ENCODE data around the gene LRRC31. TPM values are rescaled to one million over a fixed set of nuclear protein-coding genes. Genes with fewer than 3 reads are reported as not detected.

LRRC31 gene
- total RNA-seq, 1 donor, result not detected

- H3K4me3 ChIP-seq (ENCODE audit: low read depth, low read length), result no peak overlapping the region
- TF ChIP-seq CTCF (IDR thresholded peaks at IDR 0.05; ENCODE audit: insufficient read depth, low read depth, low read length), result no peak
- DNase-seq (ENCODE audit: low read depth), result no peak
These were observed 21.0 kb downstream of the LRRC31 start for GRCh38 chr3:169848741-169849140.

DNA sequence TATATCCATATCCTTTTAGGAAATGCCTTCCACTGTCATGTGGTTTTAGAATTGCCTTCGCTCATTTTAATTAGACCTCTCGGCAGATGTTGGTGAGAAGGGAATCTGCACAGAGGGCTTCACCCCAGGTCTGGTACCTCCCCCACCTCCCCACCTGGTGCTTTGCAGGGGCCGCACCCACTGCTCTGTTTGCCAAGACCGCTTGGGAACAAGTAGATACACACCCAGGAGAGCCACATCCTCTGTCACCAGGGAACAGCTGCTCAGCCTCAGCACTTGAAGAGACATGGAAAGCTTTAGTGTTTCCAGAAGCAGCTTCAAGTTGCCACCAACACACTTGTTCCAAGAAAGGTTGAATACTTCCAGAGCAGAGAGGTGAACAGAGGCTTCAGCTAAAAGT, 21.8 kb downstream of the LRRC31 start:
- no peak overlapping the region for H3K4me3 ChIP-seq (ENCODE audit: low read depth, low read length)
- DNase-seq (ENCODE audit: low read depth), result no peak
- no peak for TF ChIP-seq CTCF (IDR thresholded peaks at IDR 0.05; ENCODE audit: insufficient read depth, low read depth, low read length)

DNA sequence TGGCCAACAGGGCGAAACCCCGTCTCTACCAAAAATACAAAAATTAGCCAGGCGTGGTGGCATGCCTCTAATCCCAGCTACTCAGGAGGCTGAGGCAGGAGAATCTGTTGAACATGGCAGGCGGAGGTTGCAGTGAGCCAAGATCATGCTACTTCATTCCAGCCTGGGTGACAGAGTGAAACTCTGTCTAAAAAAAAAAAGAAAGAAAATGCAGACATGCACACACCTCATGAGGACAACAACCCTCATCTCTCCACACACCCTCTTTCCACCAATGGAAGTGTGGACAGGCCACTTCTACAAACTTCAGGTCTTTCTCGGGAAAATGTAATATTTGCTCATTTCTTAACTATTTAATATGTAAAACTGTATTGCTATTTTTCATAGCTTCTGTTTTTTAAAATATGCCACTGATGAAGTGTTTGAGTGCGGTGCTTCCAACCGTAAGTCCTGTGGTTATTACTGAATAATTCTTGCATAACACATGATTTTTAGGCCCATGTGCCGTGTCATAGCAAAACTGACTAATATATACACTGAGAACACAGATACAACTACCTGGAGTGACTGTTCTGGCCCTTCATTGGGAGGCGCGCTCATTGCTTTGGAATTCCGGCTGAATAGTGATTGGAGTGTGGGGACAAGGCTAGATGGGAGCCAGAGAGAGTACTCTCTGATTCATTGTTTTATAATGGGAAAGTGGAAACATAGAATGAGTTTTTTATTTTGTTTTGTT, 23.1 kb downstream of the LRRC31 start:
- DNase-seq (ENCODE audit: low read depth), result peak; percentile 3
- TF ChIP-seq CTCF (IDR thresholded peaks at IDR 0.05; ENCODE audit: insufficient read depth, low read depth, low read length), result no peak
- H3K4me3 ChIP-seq (ENCODE audit: low read depth, low read length), result no peak overlapping the region

- no peak overlapping the region for H3K4me3 ChIP-seq (ENCODE audit: low read depth, low read length)
- TF ChIP-seq CTCF (IDR thresholded peaks at IDR 0.05; ENCODE audit: insufficient read depth, low read depth, low read length), result no peak
- no peak for DNase-seq (ENCODE audit: low read depth)
These were observed 26.8 kb downstream of the LRRC31 start for GRCh38 chr3:169842960-169843359.

GRCh38 chr3:169841171-169841570, 28.6 kb downstream of the LRRC31 start:
- no peak for DNase-seq (ENCODE audit: low read depth)
- TF ChIP-seq CTCF (IDR thresholded peaks at IDR 0.05; ENCODE audit: insufficient read depth, low read depth, low read length), result no peak

DNA sequence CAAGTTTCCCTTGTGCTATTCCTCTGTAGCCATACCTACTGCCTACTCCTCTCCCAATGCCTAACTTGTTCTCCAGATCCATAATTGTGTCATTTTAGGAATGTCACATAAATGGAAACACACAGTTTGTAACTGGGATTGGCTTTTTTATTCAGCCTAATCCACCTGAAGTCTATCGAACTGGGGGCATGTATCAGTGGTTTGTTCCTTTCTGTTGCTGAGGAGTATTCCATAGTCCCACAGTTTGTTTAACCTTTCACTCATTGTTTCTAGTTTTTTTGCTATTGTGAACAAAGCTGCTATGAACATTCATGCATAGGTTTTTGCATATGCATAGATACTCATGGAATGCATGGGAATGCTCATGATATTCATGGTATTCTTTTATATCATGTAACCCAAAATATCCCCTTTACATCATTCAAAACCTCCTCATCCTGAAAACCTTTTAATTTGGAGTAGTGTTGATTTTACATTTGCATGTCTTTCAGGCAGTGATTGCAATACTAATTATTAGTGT, 31.2 kb downstream of the LRRC31 start:
- H3K4me3 ChIP-seq (ENCODE audit: low read depth, low read length), result no peak overlapping the region
- TF ChIP-seq CTCF (IDR thresholded peaks at IDR 0.05; ENCODE audit: insufficient read depth, low read depth, low read length), result no peak
- no peak for DNase-seq (ENCODE audit: low read depth)

More at GRCh38 chr3:169841171-169841570, 28.6 kb downstream of the LRRC31 start:
- H3K4me3 ChIP-seq (ENCODE audit: low read depth, low read length), result no peak overlapping the region

GRCh38 chr3:169836942-169837275, 32.8 kb downstream of the LRRC31 start:
- no peak overlapping the region for H3K4me3 ChIP-seq (ENCODE audit: low read depth, low read length)
- no peak for TF ChIP-seq CTCF (IDR thresholded peaks at IDR 0.05; ENCODE audit: insufficient read depth, low read depth, low read length)
- DNase-seq (ENCODE audit: low read depth), result no peak
